GM23338 (cell line): ENCODE results near the gene MEIOSIN. TPM values are rescaled to one million over a fixed set of nuclear protein-coding genes. Genes with fewer than 3 reads are reported as not detected.

Experiments
- ATAC-seq: fragments of 200-7000 bp; cut with Tn5 transposase; 3 replicates; pipeline ENCODE4 v1.9.1; 2020
- DNase-seq: peaks from one replicate; pipeline ENCODE4 v3.0.0-alpha.2; 2015; ENCODE audit warnings: low spot score
- H2AFZ ChIP-seq: fragments of 200-600 bp; sonication (generic); 2 replicates; pipeline ENCODE4 v1.8.0; 2016; ENCODE audit warnings: antibody characterized with exemption, mild to moderate bottlenecking, moderate library complexity
- H3F3A ChIP-seq: fragments of 200-600 bp; sonication (generic); replicated peaks from 2 replicates; pipeline ENCODE4 v1.8.0; 2017; ENCODE audit warnings: antibody characterized with exemption, mixed run types, low read depth
- H3K27ac ChIP-seq: fragments of 200-600 bp; sonication (generic); 2 replicates; pipeline ENCODE4 v1.6.1; 2016; ENCODE audit warnings: low read depth
- H3K27me3 ChIP-seq: fragments of 200-600 bp; sonication (generic); 2 replicates; pipeline ENCODE4 v1.8.0; 2016; ENCODE audit warnings: mild to moderate bottlenecking, mixed run types, moderate library complexity; ENCODE audit not compliant: insufficient read depth
- H3K36me3 ChIP-seq: fragments of 200-600 bp; sonication (generic); 2 replicates; pipeline ENCODE4 v1.8.0; 2016; ENCODE audit warnings: mild to moderate bottlenecking; ENCODE audit not compliant: insufficient read depth
- H3K4me1 ChIP-seq: fragments of 200-600 bp; sonication (generic); 2 replicates; pipeline ENCODE4 v1.8.0; 2016; ENCODE audit warnings: mild to moderate bottlenecking, moderate library complexity; ENCODE audit not compliant: insufficient read depth
- H3K4me2 ChIP-seq: fragments of 200-600 bp; sonication (generic); 2 replicates; pipeline ENCODE4 v1.7.1; 2017; ENCODE audit warnings: mixed run types
- H3K4me3 ChIP-seq: fragments of 200-600 bp; sonication (generic); 2 replicates; pipeline ENCODE4 v1.6.1; 2016; ENCODE audit warnings: mixed run types
- H3K79me2 ChIP-seq: fragments of 200-600 bp; sonication (generic); replicated peaks from 2 replicates; pipeline ENCODE4 v1.8.0; 2017; ENCODE audit warnings: mild to moderate bottlenecking; ENCODE audit not compliant: insufficient read depth
- H3K9me2 ChIP-seq: fragments of 200-600 bp; sonication (generic); 2 replicates; pipeline ENCODE4 v1.8.0; 2017; ENCODE audit not compliant: insufficient read depth
- H4K20me1 ChIP-seq: fragments of 200-600 bp; sonication (generic); replicated peaks from 2 replicates; pipeline ENCODE4 v1.8.0; 2017; ENCODE audit warnings: mild to moderate bottlenecking; ENCODE audit not compliant: insufficient read depth
- H3K27ac Mint-ChIP-seq: 2 replicates; pipeline ENCODE4 v1.8.0; 2020; ENCODE audit warnings: inconsistent platforms, mild to moderate bottlenecking, moderate library complexity, mixed read lengths
- H3K27me3 Mint-ChIP-seq: 3 replicates; pipeline ENCODE4 v1.8.0; 2022; ENCODE audit warnings: low read depth, mild to moderate bottlenecking, moderate library complexity, mixed read lengths, inconsistent platforms; ENCODE audit not compliant: insufficient read depth, poor library complexity
- H3K36me3 Mint-ChIP-seq: 3 replicates; pipeline ENCODE4 v1.8.0; 2021; ENCODE audit warnings: low read depth, mild to moderate bottlenecking, inconsistent platforms, moderate library complexity, mixed read lengths
- H3K4me1 Mint-ChIP-seq: 3 replicates; pipeline ENCODE4 v1.8.0; 2020; ENCODE audit warnings: mild to moderate bottlenecking, inconsistent platforms, mixed read lengths
- H3K4me3 Mint-ChIP-seq: 3 replicates; pipeline ENCODE4 v1.8.0; 2021; ENCODE audit warnings: moderate library complexity, mild to moderate bottlenecking, inconsistent platforms, mixed read lengths
- H3K9me3 Mint-ChIP-seq: 3 replicates; pipeline ENCODE4 v1.8.0; 2020; ENCODE audit warnings: moderate library complexity, mild to moderate bottlenecking, inconsistent platforms, mixed read lengths
- EZH2phosphoT487 ChIP-seq: fragments of 200-600 bp; sonication (generic); IDR thresholded peaks from one replicate; pipeline ENCODE4 v1.8.1; 2018; ENCODE audit warnings: antibody characterized with exemption; ENCODE audit not compliant: unreplicated experiment
- JUNB ChIP-seq: IDR thresholded peaks from one replicate; pipeline ENCODE4 v1.6.1; 2016; ENCODE audit warnings: antibody characterized with exemption; ENCODE audit not compliant: unreplicated experiment
- NANOG ChIP-seq: IDR thresholded peaks from 2 replicates; pipeline ENCODE4 v1.6.1; 2016; ENCODE audit warnings: antibody characterized with exemption, borderline replicate concordance
- POLR2AphosphoS5 ChIP-seq: IDR thresholded peaks from 2 replicates; pipeline ENCODE4 v1.6.1; 2016; ENCODE audit warnings: antibody characterized with exemption, low read depth
- STAT1 ChIP-seq: IDR thresholded peaks from one replicate; pipeline ENCODE4 v1.6.1; 2016; ENCODE audit warnings: antibody characterized with exemption; ENCODE audit not compliant: unreplicated experiment
- ZNF114 ChIP-seq: fragments of 250-450 bp; sonication (Bioruptor Pico); IDR thresholded peaks from 2 replicates; pipeline ENCODE4 v1.5.0; 2020; ENCODE audit warnings: mild to moderate bottlenecking, moderate library complexity
- ZNF331 ChIP-seq: fragments of 250-450 bp; sonication (Bioruptor Pico); IDR thresholded peaks from 2 replicates; pipeline ENCODE4 v1.5.0; 2020; ENCODE audit warnings: low read depth, mild to moderate bottlenecking, moderate library complexity
- polyA plus RNA-seq: library from polyadenylated mRNA; unstranded; fragments of >200 nt; fragmentation: Nextera tagmentation; extraction: Ambion mirVana; gene quantifications from 2 replicates; pipeline ENCODE4 v1.2.1, GENCODE V29; 2016
- total RNA-seq: library from RNA; depleted of rRNA; stranded (reverse); fragments of >200 nt; shearing (Covaris generic); gene quantifications from 2 replicates; pipeline ENCODE4 v1.2.3, GENCODE V29; 2014
- TF ChIP-seq, protein P1 (sequence below): fragments of 250-450 bp; sonication (Bioruptor Pico); IDR thresholded peaks from 2 replicates; pipeline ENCODE4 v1.5.0; 2020; ENCODE audit warnings: mild to moderate bottlenecking, moderate library complexity
- TF ChIP-seq, protein P2 (sequence below), 2 experiments: fragments of 200-600 bp in 1 of 2; sonication (generic) in 1 of 2; conservative IDR thresholded peaks; 2 replicates each; pipeline versions ENCODE4 v1.5.1 to v1.6.1; 2016 to 2017; ENCODE audit warnings: antibody characterized with exemption in 2 of 2, low read depth in 2 of 2, mild to moderate bottlenecking in 2 of 2, moderate library complexity in 1 of 2

The MEIOSIN gene
- total and polyA plus RNA-seq, 2 experiments from 2014 or later: 0.21 to 0.28 TPM

- TF ChIP-seq, protein P1, sequence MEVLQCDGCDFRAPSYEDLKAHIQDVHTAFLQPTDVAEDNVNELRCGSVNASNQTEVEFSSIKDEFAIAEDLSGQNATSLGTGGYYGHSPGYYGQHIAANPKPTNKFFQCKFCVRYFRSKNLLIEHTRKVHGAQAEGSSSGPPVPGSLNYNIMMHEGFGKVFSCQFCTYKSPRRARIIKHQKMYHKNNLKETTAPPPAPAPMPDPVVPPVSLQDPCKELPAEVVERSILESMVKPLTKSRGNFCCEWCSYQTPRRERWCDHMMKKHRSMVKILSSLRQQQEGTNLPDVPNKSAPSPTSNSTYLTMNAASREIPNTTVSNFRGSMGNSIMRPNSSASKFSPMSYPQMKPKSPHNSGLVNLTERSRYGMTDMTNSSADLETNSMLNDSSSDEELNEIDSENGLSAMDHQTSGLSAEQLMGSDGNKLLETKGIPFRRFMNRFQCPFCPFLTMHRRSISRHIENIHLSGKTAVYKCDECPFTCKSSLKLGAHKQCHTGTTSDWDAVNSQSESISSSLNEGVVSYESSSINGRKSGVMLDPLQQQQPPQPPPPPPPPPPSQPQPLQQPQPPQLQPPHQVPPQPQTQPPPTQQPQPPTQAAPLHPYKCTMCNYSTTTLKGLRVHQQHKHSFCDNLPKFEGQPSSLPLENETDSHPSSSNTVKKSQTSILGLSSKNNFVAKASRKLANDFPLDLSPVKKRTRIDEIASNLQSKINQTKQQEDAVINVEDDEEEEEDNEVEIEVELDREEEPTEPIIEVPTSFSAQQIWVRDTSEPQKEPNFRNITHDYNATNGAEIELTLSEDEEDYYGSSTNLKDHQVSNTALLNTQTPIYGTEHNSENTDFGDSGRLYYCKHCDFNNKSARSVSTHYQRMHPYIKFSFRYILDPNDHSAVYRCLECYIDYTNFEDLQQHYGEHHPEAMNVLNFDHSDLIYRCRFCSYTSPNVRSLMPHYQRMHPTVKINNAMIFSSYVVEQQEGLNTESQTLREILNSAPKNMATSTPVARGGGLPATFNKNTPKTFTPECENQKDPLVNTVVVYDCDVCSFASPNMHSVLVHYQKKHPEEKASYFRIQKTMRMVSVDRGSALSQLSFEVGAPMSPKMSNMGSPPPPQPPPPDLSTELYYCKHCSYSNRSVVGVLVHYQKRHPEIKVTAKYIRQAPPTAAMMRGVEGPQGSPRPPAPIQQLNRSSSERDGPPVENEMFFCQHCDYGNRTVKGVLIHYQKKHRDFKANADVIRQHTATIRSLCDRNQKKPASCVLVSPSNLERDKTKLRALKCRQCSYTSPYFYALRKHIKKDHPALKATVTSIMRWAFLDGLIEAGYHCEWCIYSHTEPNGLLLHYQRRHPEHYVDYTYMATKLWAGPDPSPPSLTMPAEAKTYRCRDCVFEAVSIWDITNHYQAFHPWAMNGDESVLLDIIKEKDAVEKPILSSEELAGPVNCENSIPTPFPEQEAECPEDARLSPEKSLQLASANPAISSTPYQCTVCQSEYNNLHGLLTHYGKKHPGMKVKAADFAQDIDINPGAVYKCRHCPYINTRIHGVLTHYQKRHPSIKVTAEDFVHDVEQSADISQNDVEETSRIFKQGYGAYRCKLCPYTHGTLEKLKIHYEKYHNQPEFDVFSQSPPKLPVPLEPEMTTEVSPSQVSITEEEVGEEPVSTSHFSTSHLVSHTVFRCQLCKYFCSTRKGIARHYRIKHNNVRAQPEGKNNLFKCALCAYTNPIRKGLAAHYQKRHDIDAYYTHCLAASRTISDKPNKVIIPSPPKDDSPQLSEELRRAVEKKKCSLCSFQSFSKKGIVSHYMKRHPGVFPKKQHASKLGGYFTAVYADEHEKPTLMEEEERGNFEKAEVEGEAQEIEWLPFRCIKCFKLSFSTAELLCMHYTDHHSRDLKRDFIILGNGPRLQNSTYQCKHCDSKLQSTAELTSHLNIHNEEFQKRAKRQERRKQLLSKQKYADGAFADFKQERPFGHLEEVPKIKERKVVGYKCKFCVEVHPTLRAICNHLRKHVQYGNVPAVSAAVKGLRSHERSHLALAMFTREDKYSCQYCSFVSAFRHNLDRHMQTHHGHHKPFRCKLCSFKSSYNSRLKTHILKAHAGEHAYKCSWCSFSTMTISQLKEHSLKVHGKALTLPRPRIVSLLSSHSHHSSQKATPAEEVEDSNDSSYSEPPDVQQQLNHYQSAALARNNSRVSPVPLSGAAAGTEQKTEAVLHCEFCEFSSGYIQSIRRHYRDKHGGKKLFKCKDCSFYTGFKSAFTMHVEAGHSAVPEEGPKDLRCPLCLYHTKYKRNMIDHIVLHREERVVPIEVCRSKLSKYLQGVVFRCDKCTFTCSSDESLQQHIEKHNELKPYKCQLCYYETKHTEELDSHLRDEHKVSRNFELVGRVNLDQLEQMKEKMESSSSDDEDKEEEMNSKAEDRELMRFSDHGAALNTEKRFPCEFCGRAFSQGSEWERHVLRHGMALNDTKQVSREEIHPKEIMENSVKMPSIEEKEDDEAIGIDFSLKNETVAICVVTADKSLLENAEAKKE (CRISPR knock-in tag): no peak
Observed at GRCh38 chr19:45754323-45754722, 21.1 kb downstream of the MEIOSIN start (continued).

- ATAC-seq (no peak), DNase-seq (no peak)
- Histone ChIP-seq H3K36me3 (no peaks in the 10 kb centered on the region), H3F3A (no peaks in the 10 kb centered on the region), H4K20me1 (no peaks in the 10 kb centered on the region), H3K27ac (no peak overlapping the region), H3K4me1 (peaks cover 3% of the 10 kb centered on the region; the same call in 1 of the 2 replicates), H3K9me2 (no peaks in the 10 kb centered on the region), H2AFZ (no peak overlapping the region), H3K4me2 (no peak overlapping the region), H3K4me3 (no peak overlapping the region), H3K79me2 (no peaks in the 10 kb centered on the region), H3K27me3 (no peaks in the 10 kb centered on the region)
- Mint-ChIP-seq H3K36me3 (no peaks in the 10 kb centered on the region), H3K9me3 (no peaks in the 10 kb centered on the region; the same call in 2 of the 3 replicates), H3K4me3 (no peak overlapping the region), H3K4me1 (peaks cover 5% of the 10 kb centered on the region), H3K27me3 (peaks cover 18% of the 10 kb centered on the region), H3K27ac (no peak overlapping the region)
- no peak for TF ChIP-seq POLR2AphosphoS5
- TF ChIP-seq STAT1: no peak
- TF ChIP-seq EZH2phosphoT487: no peak
- no peak for TF ChIP-seq ZNF114 (CRISPR knock-in tag)
- no peak for TF ChIP-seq ZNF331
- TF ChIP-seq, protein P2, sequence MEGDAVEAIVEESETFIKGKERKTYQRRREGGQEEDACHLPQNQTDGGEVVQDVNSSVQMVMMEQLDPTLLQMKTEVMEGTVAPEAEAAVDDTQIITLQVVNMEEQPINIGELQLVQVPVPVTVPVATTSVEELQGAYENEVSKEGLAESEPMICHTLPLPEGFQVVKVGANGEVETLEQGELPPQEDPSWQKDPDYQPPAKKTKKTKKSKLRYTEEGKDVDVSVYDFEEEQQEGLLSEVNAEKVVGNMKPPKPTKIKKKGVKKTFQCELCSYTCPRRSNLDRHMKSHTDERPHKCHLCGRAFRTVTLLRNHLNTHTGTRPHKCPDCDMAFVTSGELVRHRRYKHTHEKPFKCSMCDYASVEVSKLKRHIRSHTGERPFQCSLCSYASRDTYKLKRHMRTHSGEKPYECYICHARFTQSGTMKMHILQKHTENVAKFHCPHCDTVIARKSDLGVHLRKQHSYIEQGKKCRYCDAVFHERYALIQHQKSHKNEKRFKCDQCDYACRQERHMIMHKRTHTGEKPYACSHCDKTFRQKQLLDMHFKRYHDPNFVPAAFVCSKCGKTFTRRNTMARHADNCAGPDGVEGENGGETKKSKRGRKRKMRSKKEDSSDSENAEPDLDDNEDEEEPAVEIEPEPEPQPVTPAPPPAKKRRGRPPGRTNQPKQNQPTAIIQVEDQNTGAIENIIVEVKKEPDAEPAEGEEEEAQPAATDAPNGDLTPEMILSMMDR (conservative IDR thresholded peaks at IDR 0.05; ENCODE audit: low read depth in 2 of 2): no peak
- no peak for TF ChIP-seq JUNB
- no peak for TF ChIP-seq NANOG
Observed at GRCh38 chr19:45757695-45758094, 24.5 kb downstream of the MEIOSIN start.
